WERI-Rb-1 (cell line): ENCODE measurements around the gene SPON1.

ENCODE experiments used
- DNase-seq: peaks from one replicate; pipeline ENCODE4 v3.0.0-alpha.2; 2020
- H3K27ac ChIP-seq: fragments of 250-450 bp; sonication (Bioruptor Pico); 2 replicates; pipeline ENCODE4 v1.5.1; 2020; ENCODE audit warnings: mild to moderate bottlenecking, moderate library complexity
- H3K27me3 ChIP-seq: fragments of 250-450 bp; sonication (Bioruptor Pico); 2 replicates; pipeline ENCODE4 v1.5.1; 2021; ENCODE audit warnings: mild to moderate bottlenecking, low read depth, moderate library complexity; ENCODE audit not compliant: insufficient read depth, severe bottlenecking
- H3K36me3 ChIP-seq: fragments of 250-450 bp; sonication (Bioruptor Pico); 2 replicates; pipeline ENCODE4 v1.5.1; 2020; ENCODE audit warnings: mild to moderate bottlenecking, moderate library complexity
- H3K4me3 ChIP-seq: 2 replicates; pipeline ENCODE4 v1.5.1; 2011; ENCODE audit warnings: low read depth, mild to moderate bottlenecking, control low read depth, low read length
- H3K9me3 ChIP-seq: fragments of 250-450 bp; sonication (Bioruptor Pico); 2 replicates; pipeline ENCODE4 v1.5.1; 2021; ENCODE audit warnings: mild to moderate bottlenecking, moderate library complexity; ENCODE audit not compliant: severe bottlenecking
- TF ChIP-seq, protein P1 (sequence below): IDR thresholded peaks from 2 replicates; pipeline ENCODE4 v1.5.1; 2011; ENCODE audit warnings: low read depth, mild to moderate bottlenecking, control low read depth, inconsistent platforms, low read length

SPON1 gene

DNA sequence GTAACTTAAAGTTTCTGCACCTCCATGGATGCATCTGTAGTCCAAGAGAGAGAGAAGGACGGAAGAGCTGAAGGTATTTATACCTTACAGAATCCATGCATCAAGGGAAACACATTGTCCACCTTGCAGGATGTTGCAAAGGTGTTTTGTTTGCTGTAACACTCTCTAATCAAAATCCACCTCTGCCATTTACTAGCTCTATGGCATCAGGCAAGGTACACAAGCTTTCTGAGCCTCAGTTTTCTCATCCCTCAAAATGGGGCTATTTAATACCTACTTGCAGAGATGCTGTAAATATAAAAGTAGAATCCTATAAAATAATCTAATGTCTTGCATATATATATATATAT lies 21.6 kb upstream of the SPON1 start:
- DNase-seq: no peak
- no peaks in the 10 kb centered on the region for H3K9me3 ChIP-seq
- H3K4me3 ChIP-seq: no peak overlapping the region
- TF ChIP-seq, protein P1, sequence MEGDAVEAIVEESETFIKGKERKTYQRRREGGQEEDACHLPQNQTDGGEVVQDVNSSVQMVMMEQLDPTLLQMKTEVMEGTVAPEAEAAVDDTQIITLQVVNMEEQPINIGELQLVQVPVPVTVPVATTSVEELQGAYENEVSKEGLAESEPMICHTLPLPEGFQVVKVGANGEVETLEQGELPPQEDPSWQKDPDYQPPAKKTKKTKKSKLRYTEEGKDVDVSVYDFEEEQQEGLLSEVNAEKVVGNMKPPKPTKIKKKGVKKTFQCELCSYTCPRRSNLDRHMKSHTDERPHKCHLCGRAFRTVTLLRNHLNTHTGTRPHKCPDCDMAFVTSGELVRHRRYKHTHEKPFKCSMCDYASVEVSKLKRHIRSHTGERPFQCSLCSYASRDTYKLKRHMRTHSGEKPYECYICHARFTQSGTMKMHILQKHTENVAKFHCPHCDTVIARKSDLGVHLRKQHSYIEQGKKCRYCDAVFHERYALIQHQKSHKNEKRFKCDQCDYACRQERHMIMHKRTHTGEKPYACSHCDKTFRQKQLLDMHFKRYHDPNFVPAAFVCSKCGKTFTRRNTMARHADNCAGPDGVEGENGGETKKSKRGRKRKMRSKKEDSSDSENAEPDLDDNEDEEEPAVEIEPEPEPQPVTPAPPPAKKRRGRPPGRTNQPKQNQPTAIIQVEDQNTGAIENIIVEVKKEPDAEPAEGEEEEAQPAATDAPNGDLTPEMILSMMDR: no peak
- H3K36me3 ChIP-seq: no peaks in the 10 kb centered on the region
- H3K27ac ChIP-seq: no peak overlapping the region
- peaks cover 6% of the 10 kb centered on the region for H3K27me3 ChIP-seq

GRCh38 chr11:13941775-13942174 lies 20.7 kb upstream of the SPON1 start:
- Histone ChIP-seq H3K9me3 (no peaks in the 10 kb centered on the region), H3K4me3 (no peak overlapping the region), H3K27ac (no peak overlapping the region), H3K36me3 (no peaks in the 10 kb centered on the region), H3K27me3 (peaks cover 10% of the 10 kb centered on the region)
- no peak for DNase-seq
- TF ChIP-seq, protein P1: no peak

DNA sequence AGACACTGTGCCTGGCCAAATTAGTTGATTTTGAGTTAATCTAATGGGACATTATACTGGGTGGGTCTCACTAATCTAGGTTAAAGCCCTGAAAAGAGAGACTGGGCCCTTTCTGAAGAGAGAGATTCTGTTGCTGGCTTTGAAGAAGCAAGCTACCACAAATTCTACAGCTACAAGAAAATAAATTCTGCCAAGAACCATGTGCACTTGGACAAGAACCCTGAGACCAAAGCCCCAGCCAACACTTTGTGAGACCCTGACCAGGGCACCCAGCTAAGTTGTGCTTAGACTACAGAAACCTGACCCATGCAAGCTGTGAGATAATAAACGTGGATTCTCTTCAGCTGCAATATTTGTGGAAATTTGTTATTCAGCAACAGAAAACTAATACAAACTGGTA lies 20.1 kb upstream of the SPON1 start:
- TF ChIP-seq, protein P1: no peak
- H3K9me3 ChIP-seq: no peaks in the 10 kb centered on the region
- H3K36me3 ChIP-seq: no peaks in the 10 kb centered on the region
- no peak overlapping the region for H3K4me3 ChIP-seq
- DNase-seq: no peak
- peaks cover 10% of the 10 kb centered on the region for H3K27me3 ChIP-seq
- no peak overlapping the region for H3K27ac ChIP-seq

DNA sequence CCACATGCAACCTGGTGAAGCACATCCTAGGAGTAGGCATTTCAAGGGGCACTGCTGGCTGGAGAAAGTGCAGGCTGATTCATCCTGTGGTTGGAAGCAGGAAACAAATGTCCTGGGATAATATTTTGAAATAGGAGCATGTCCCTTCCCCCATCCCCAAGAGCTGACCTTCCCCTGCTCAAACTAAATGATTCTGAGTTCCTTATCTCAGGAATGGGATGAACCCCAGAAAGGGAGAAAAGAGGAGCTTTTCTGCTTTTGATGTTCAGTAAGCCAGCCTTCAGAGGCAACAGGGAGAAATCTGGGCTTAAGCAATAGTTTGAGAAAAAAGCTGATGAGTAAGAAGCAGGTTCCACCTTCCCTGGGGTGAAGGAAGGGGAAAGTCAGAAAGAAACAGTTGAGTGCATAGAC lies 19.5 kb upstream of the SPON1 start:
- Histone ChIP-seq H3K27me3 (peaks cover 10% of the 10 kb centered on the region), H3K9me3 (no peaks in the 10 kb centered on the region), H3K27ac (no peak overlapping the region), H3K36me3 (no peaks in the 10 kb centered on the region), H3K4me3 (no peak overlapping the region)
- no peak for DNase-seq
- TF ChIP-seq, protein P1: no peak

DNA sequence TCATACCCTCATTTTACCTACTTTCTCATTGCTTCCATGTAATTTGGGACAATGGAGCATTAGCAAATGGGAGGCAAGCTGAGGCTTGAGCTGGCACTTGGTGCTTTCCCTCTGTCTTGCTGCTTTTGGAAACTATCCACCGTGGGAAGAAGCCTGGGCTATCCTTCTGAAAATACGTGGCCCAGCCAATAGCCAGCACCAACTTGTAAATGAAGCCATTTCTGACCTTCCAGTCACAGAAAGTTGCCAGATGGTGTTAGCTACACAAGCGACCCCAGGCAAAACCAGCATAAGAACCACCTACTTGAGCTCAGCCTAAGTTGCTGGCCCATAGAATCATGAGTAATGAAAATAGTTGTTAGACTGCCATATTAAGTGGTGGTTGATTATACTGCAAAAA lies 18.5 kb upstream of the SPON1 start:
- Histone ChIP-seq H3K27ac (no peak overlapping the region), H3K4me3 (no peak overlapping the region), H3K27me3 (peaks cover 10% of the 10 kb centered on the region), H3K9me3 (no peaks in the 10 kb centered on the region), H3K36me3 (no peaks in the 10 kb centered on the region)
- TF ChIP-seq, protein P1: no peak
- no peak for DNase-seq

DNA sequence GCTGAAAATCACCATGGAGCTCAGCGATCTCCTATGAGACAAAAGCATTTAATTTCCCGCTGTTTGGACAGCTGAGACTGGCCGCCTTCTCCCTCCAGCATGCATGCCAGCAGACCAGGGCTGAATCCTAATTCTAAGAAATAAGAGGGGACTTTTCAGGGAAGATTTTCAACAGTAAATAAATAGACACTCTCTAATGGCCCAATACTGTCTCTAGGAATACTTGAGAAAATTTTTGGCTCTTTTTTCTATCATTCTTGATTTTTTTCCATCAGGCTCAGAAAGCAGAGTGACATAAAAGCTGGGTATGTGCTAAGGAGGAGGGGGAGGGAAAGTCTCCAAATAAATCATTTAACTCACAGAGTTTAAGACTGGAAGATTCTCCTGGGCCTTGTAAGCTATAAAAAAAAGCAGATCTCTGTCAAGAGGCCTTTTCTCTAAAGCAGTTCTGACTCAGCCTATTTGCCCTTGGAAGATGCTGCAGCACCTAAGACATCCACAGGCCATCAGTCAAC lies 17.6 kb upstream of the SPON1 start:
- Histone ChIP-seq H3K9me3 (no peaks in the 10 kb centered on the region), H3K36me3 (no peaks in the 10 kb centered on the region), H3K27ac (no peak overlapping the region), H3K27me3 (peaks cover 10% of the 10 kb centered on the region), H3K4me3 (no peak overlapping the region)
- DNase-seq: no peak
- TF ChIP-seq, protein P1: no peak
